GM12878 (cell line): ENCODE results near the gene PPM1E. TPM values are rescaled to one million over a fixed set of nuclear protein-coding genes. Genes with fewer than 3 reads are reported as not detected.

Experiments used
- ATAC-seq: fragments of 200-7000 bp; cut with Tn5 transposase; 3 replicates; pipeline ENCODE4 v1.9.1; 2020; ENCODE audit warnings: mild to moderate bottlenecking, moderate library complexity
- BruUV-seq: library from RNA; stranded (reverse); fragments of 400-500 nt; replicated peaks from 2 replicates; lab custom pipeline; 2021; lab: Mats Ljungman, UMichigan
- CTCF ChIA-PET: fragments of 300-600 bp; sonication (Branson Sonifier 250); formaldehyde crosslinking; extraction: SDS; loops from one replicate; lab custom pipeline; 2021; ENCODE audit warnings: inconsistent platforms; lab: Yijun Ruan, JAX
- POLR2A ChIA-PET: fragments of 350-600 bp; formaldehyde crosslinking; extraction: SDS; loops from one replicate; lab custom pipeline; 2021; ENCODE audit warnings: inconsistent platforms; lab: Charles Lee
- RAD21 ChIA-PET: fragments of 300-600 bp; sonication (Branson Sonifier 250); formaldehyde crosslinking; loops from one replicate; lab custom pipeline; 2023; ENCODE audit warnings: antibody characterized with exemption; ENCODE audit not compliant: unreplicated experiment; lab: Charles Lee
- SMC1A ChIA-PET: fragments of 300-600 bp; sonication (Branson Sonifier 250); formaldehyde crosslinking; loops from one replicate; lab custom pipeline; 2023; ENCODE audit not compliant: unreplicated experiment, uncharacterized antibody; lab: Charles Lee
- DNase-seq: peaks from one replicate; pipeline ENCODE4 v3.0.0-alpha.2; 2011; ENCODE audit warnings: low read depth, low spot score
- FAIRE-seq: peaks from 3 replicates; lab custom pipeline; 2011; peaks lifted over from hg19 to GRCh38; lab: Jason Lieb, UNC
- H2AFZ ChIP-seq: 2 replicates; pipeline ENCODE4 v1.6.0; 2011; ENCODE audit warnings: low read depth, low read length, control low read depth; ENCODE audit not compliant: control insufficient read depth
- H3K27ac ChIP-seq: 2 replicates; pipeline ENCODE4 v1.5.1; 2011; ENCODE audit warnings: control low read depth; ENCODE audit not compliant: control insufficient read depth, insufficient read depth
- H3K27me3 ChIP-seq, 2 experiments: replicated peaks in 1 of 2; 2 replicates each; pipeline versions ENCODE4 v1.6.0 to v1.6.1; 2011; ENCODE audit warnings: low read length in 1 of 2; ENCODE audit not compliant: control insufficient read depth in 2 of 2, insufficient read depth in 2 of 2
- H3K36me3 ChIP-seq, 2 experiments: 2 replicates each; pipeline ENCODE4 v1.5.1; 2011; ENCODE audit warnings: low read length in 1 of 2; ENCODE audit not compliant: control insufficient read depth in 2 of 2, insufficient read depth in 2 of 2
- H3K4me1 ChIP-seq: 2 replicates; pipeline ENCODE4 v1.6.1; 2011; ENCODE audit warnings: mild to moderate bottlenecking, low read length, moderate library complexity, mixed read lengths; ENCODE audit not compliant: control insufficient read depth, insufficient read depth
- H3K4me2 ChIP-seq: 2 replicates; pipeline ENCODE4 v1.6.0; 2011; ENCODE audit warnings: control low read depth; ENCODE audit not compliant: control insufficient read depth, insufficient read depth
- H3K4me3 ChIP-seq: fragments of 200-600 bp; sonication (generic); 2 replicates; pipeline ENCODE4 v1.5.1; 2016
- H3K79me2 ChIP-seq: 2 replicates; pipeline ENCODE4 v1.6.0; 2011; ENCODE audit warnings: low read length; ENCODE audit not compliant: control insufficient read depth, insufficient read depth
- H3K9ac ChIP-seq: 2 replicates; pipeline ENCODE4 v1.8.0; 2011; ENCODE audit warnings: low read length, control low read depth, mixed read lengths; ENCODE audit not compliant: control insufficient read depth, insufficient read depth
- H3K9me3 ChIP-seq: replicated peaks from 3 replicates; pipeline ENCODE4 v1.5.1; 2011; ENCODE audit warnings: mild to moderate bottlenecking, low read length; ENCODE audit not compliant: control insufficient read depth, insufficient read depth
- H4K20me1 ChIP-seq: 2 replicates; pipeline ENCODE4 v1.6.0; 2011; ENCODE audit not compliant: control insufficient read depth, insufficient read depth
- CBX5 ChIP-seq: sonication (generic); IDR thresholded peaks from 2 replicates; pipeline ENCODE4 v1.6.1; 2016; ENCODE audit warnings: low read depth, moderate library complexity, mild to moderate bottlenecking, inconsistent platforms
- CEBPB ChIP-seq, 2 experiments: fragments of 150-350 bp in 1 of 2; IDR thresholded peaks; 2 replicates each; pipeline ENCODE4 v1.6.1; 2012 to 2014; ENCODE audit warnings: low read depth in 2 of 2, low read length in 2 of 2, borderline replicate concordance in 1 of 2, inconsistent platforms in 1 of 2
- CREM ChIP-seq: IDR thresholded peaks from 2 replicates; pipeline ENCODE4 v1.6.1; 2014; ENCODE audit warnings: antibody characterized with exemption, low read depth
- E2F8 ChIP-seq: fragments of 450-650 bp; IDR thresholded peaks from 2 replicates; pipeline ENCODE4 v1.6.1; 2018; ENCODE audit warnings: mild to moderate bottlenecking, low read depth, moderate library complexity; ENCODE audit not compliant: partially characterized antibody
- EED ChIP-seq: sonication (generic); IDR thresholded peaks from 2 replicates; pipeline ENCODE4 v1.6.1; 2016; ENCODE audit warnings: antibody characterized with exemption, low read depth
- EGR1 ChIP-seq, 2 experiments: IDR thresholded peaks; 1 replicate in 1 of 2; 2 replicates in 1 of 2; pipeline ENCODE4 v1.6.1; 2011 to 2012; ENCODE audit warnings: low read depth in 2 of 2, low read length in 2 of 2, borderline replicate concordance in 1 of 2, mild to moderate bottlenecking in 1 of 2, moderate library complexity in 1 of 2
- ELK1 ChIP-seq: IDR thresholded peaks from 2 replicates; pipeline ENCODE4 v1.6.1; 2012; ENCODE audit warnings: low read depth, low read length, improper control_type of control experiment
- IRF3 ChIP-seq: fragments of 450-650 bp; IDR thresholded peaks from 2 replicates; pipeline ENCODE4 v1.6.1; 2014; ENCODE audit warnings: mild to moderate bottlenecking
- KLF5 ChIP-seq: fragments of 450-650 bp; IDR thresholded peaks from 2 replicates; pipeline ENCODE4 v1.6.1; 2014; ENCODE audit warnings: mild to moderate bottlenecking; ENCODE audit not compliant: partially characterized antibody
- POLR2AphosphoS5 ChIP-seq: IDR thresholded peaks from 2 replicates; pipeline ENCODE4 v1.6.1; 2011; ENCODE audit warnings: mild to moderate bottlenecking, low read length, inconsistent platforms
- RAD21 ChIP-seq: IDR thresholded peaks from 2 replicates; pipeline ENCODE4 v1.6.1; 2011; ENCODE audit warnings: mild to moderate bottlenecking, low read depth, low read length, moderate library complexity; ENCODE audit not compliant: insufficient read depth
- RBBP5 ChIP-seq: fragments of 200-600 bp; sonication (generic); conservative IDR thresholded peaks from 2 replicates; pipeline ENCODE4 v1.6.1; 2016
- SMARCA5 ChIP-seq: fragments of 450-650 bp; IDR thresholded peaks from 2 replicates; pipeline ENCODE4 v1.6.1; 2017; ENCODE audit warnings: mild to moderate bottlenecking
- SREBF2 ChIP-seq: IDR thresholded peaks from 2 replicates; pipeline ENCODE4 v1.6.1; 2012; ENCODE audit warnings: mild to moderate bottlenecking, low read length
- STAT3 ChIP-seq: IDR thresholded peaks from 2 replicates; pipeline ENCODE4 v1.6.1; 2011; ENCODE audit warnings: low read depth, low read length, improper control_type of control experiment
- TAF1 ChIP-seq: IDR thresholded peaks from 2 replicates; pipeline ENCODE4 v1.6.1; 2011; ENCODE audit warnings: mild to moderate bottlenecking, low read depth, low read length, borderline replicate concordance
- TCF12 ChIP-seq: IDR thresholded peaks from 2 replicates; pipeline ENCODE4 v1.6.1; 2011; ENCODE audit warnings: low read depth, mild to moderate bottlenecking, low read length
- TCF3 ChIP-seq: IDR thresholded peaks from 2 replicates; pipeline ENCODE4 v1.6.1; 2012; ENCODE audit warnings: low read depth, mild to moderate bottlenecking, low read length, borderline replicate concordance; ENCODE audit not compliant: insufficient read depth
- USF2 ChIP-seq: IDR thresholded peaks from 2 replicates; pipeline ENCODE4 v1.6.1; 2011; ENCODE audit warnings: low read depth, low read length, improper control_type of control experiment, borderline replicate concordance
- YY1 ChIP-seq: IDR thresholded peaks from 2 replicates; pipeline ENCODE4 v1.6.1; 2011; ENCODE audit warnings: low read depth, mild to moderate bottlenecking, low read length
- WGBS: methylation state at CpG from one replicate; pipeline ENCODE4 v1.1.6; 2016; ENCODE audit warnings: low lambda C conversion rate; ENCODE audit not compliant: insufficient replicate concordance, insufficient coverage; ENCODE audit errors: missing lambda C conversion rate; 5-methylcytosine and 5-hydroxymethylcytosine counted together
- in situ Hi-C: fragments of 300-500 bp; cut with MboI; formaldehyde crosslinking; loops from 9 replicates; pipeline ENCODE4 v1.14.3; 2018; ENCODE audit warnings: mixed read lengths
- intact Hi-C: fragments of 100-400 bp; cut with micrococcal nuclease; formaldehyde crosslinking; loops from one replicate; pipeline ENCODE4 v1.14.2; 2022; ENCODE audit not compliant: unreplicated experiment
- polyA plus RNA-seq, 11 experiments: library from polyadenylated mRNA; depleted of rRNA in 4 of 11; unstranded in 6 of 11; stranded (reverse) in 5 of 11; fragments of >200 nt; fragmentation: Nextera tagmentation in 4 of 11; fragmentation: Illumina TruSeq in 1 of 11; extraction: Ambion mirVana in 4 of 11; extraction: Trizol in 1 of 11; gene quantifications; 1 replicate in 1 of 11; 2 replicates in 10 of 11; pipeline versions ENCODE4 v1.2.1 to v1.2.3, GENCODE V29; 2011 to 2016; ENCODE audit warnings: inconsistent platforms in 2 of 11, missing spikeins in 2 of 11, low read depth in 1 of 11
- total RNA-seq, 4 experiments: library from RNA; depleted of rRNA in 3 of 4; stranded (reverse); fragments of >200 nt in 3 of 4; fragmentation: Illumina TruSeq in 1 of 4; extraction: Trizol in 1 of 4; gene quantifications; 2 replicates each; pipeline versions ENCODE4 v1.2.1 to v1.2.3, GENCODE V29; 2013 to 2021

The PPM1E gene
- total and polyA plus RNA-seq, 10 of the 15 experiments (the other 5 are each of a cell fraction or from before 2014, with no cell fraction given), result 0.07 to 0.28 (median 0.16) TPM

GRCh38 chr17:58989629-58990028 is 234.0 kb downstream of the PPM1E start:
- TF ChIP-seq USF2, result no peak
- no peak for TF ChIP-seq IRF3
- TF ChIP-seq RBBP5, result no peak
- no peak for TF ChIP-seq E2F8
- no peak for TF ChIP-seq CBX5
- no peak for TF ChIP-seq RAD21
- no peak for TF ChIP-seq TCF3
- TF ChIP-seq TCF12, result no peak
- TF ChIP-seq KLF5, result no peak
- TF ChIP-seq EGR1 (IDR thresholded peaks at IDR 0.05; ENCODE audit: borderline replicate concordance in 1 of 2, low read depth in 2 of 2, low read length in 2 of 2), result no peak
- TF ChIP-seq POLR2AphosphoS5, result no peak
- no peak for TF ChIP-seq TAF1
- TF ChIP-seq SREBF2, result no peak
- no peak for TF ChIP-seq STAT3
- no peak for TF ChIP-seq YY1
- no peak for TF ChIP-seq CREM
- TF ChIP-seq EED, result no peak
- no peak for TF ChIP-seq CEBPB (IDR thresholded peaks at IDR 0.05; ENCODE audit: borderline replicate concordance in 1 of 2, low read depth in 2 of 2, low read length in 2 of 2)
- no peak for TF ChIP-seq SMARCA5
- TF ChIP-seq ELK1, result no peak
- WGBS, result 42% methylated on average over 2 of the region's 2 CpGs
- no peaks in the 10 kb centered on the region for H3K9me3 ChIP-seq
- RAD21 ChIA-PET, result interaction anchor here (1.0 to 1.3 kb wide), 2 partner anchors 11 to 124 kb away, joined by 3 read pairs; no protein-coding TSS in a partner anchor
- SMC1A ChIA-PET, result interaction anchor here (1.0 to 5.7 kb wide), 5 partner anchors 9 to 358 kb away, joined by 3 to 28 read pairs (median 5); no protein-coding TSS in a partner anchor
- DNase-seq (no peak), FAIRE-seq (no peak), ATAC-seq (no peak)
- H3K27ac ChIP-seq, result no peak overlapping the region
- no peaks in the 10 kb centered on the region for H3K27me3 ChIP-seq
- no peak overlapping the region for H2AFZ ChIP-seq
- H3K36me3 ChIP-seq, result no peaks in the 10 kb centered on the region; a peak in 1 of 4 replicates
- CTCF ChIA-PET, result interaction anchor here (0.5 to 1.0 kb wide), 5 partner anchors 9 to 161 kb away, joined by 3 read pairs; no protein-coding TSS in a partner anchor
- no peak overlapping the region for H3K4me2 ChIP-seq
- no peak overlapping the region for H3K9ac ChIP-seq
- H3K4me1 ChIP-seq, result peaks cover 6% of the 10 kb centered on the region
- no peaks in the 10 kb centered on the region for H3K79me2 ChIP-seq
- H3K4me3 ChIP-seq, result no peak overlapping the region
- H4K20me1 ChIP-seq, result no peaks in the 10 kb centered on the region
- no TSS peak for BruUV-seq
- in situ Hi-C loops (no loop called here), intact Hi-C loops (no loop called here)
- POLR2A ChIA-PET, result interaction anchor here (0.6 to 1.4 kb wide), 2 partner anchors 15 to 434 kb away, joined by 4 to 5 read pairs; no protein-coding TSS in a partner anchor
